ENCODE results near the gene PRR18.
A peak's percentile ranks its signal among the peaks of the same experiment; 100 is the strongest.

Gene PRR18

DNA sequence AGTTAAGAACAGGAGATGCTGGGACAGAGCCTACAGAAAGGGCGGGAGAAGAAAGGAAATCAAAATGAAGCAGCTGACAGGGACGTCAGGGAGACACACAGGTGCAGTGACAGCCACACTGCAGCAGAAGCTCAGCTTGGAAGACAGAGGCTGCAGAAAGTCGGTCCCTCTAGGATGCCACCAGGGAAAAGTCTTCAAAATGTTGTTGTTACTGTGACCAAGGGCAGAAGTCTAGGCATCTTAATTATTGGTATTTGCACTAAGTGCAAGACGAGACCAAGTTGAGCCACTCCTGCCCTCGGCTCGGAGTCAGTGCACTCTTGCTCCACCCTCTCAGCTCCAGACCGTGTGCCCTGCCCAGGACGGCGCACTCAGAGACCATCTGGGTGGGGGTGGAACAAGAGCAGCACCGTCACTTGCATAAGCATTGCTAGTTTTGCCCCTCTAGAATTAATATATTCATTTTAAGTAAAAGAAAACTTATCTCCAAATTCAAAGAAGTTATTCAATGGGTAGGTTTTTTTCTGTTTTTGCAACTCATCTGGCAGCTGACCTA, 2.6 kb downstream of the PRR18 start:
- DNase-seq (ENCODE audit: low read depth) = no peak

DNA sequence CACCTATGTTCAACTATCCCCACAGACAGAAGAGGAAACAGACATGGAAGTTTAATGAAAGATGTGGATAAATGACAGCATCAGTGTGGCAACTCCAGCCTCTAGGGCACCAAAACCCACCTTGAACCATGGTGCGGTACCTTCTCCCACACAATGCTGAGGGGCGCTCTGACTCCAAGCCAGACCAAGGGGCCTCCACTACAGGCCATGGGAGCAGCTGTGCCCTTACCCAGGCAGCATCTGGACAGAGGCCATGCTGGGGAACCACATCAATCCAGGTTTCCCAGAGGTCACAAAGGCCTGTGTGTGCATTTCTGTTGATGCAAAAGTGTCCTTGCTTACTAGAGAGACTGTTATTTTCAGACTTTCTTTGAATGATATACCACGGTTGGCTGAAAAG, 4.1 kb downstream of the PRR18 start:
- no peak for DNase-seq (ENCODE audit: low read depth)

- no peak for DNase-seq (ENCODE audit: low read depth)
Observed at GRCh38 chr6:166301611-166302529, 6.3 kb downstream of the PRR18 start.

- no peak for DNase-seq (ENCODE audit: low read depth)
Observed at GRCh38 chr6:166300357-166300987, 7.7 kb downstream of the PRR18 start.

DNA sequence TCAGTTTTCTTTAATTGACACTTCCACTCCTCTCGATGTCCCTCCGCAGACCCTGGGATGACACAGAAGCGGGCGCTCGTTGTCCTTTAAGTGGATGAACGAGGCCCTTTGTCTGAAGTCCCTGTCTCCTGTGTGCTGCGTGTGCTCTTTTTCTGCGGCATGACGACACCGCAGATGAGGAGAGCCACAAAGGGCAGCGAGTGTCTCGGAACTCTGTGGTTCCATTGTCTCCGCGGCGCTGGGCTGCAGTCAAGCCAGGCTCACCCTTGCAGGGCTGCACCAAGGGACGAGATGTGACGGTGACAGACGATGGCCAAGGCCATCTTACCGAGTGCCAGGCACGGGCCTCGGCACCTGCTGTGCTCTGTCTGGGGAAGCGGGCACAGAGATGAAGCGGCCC, 10.6 kb downstream of the PRR18 start:
- DNase-seq (ENCODE audit: low read depth) = no peak

DNA sequence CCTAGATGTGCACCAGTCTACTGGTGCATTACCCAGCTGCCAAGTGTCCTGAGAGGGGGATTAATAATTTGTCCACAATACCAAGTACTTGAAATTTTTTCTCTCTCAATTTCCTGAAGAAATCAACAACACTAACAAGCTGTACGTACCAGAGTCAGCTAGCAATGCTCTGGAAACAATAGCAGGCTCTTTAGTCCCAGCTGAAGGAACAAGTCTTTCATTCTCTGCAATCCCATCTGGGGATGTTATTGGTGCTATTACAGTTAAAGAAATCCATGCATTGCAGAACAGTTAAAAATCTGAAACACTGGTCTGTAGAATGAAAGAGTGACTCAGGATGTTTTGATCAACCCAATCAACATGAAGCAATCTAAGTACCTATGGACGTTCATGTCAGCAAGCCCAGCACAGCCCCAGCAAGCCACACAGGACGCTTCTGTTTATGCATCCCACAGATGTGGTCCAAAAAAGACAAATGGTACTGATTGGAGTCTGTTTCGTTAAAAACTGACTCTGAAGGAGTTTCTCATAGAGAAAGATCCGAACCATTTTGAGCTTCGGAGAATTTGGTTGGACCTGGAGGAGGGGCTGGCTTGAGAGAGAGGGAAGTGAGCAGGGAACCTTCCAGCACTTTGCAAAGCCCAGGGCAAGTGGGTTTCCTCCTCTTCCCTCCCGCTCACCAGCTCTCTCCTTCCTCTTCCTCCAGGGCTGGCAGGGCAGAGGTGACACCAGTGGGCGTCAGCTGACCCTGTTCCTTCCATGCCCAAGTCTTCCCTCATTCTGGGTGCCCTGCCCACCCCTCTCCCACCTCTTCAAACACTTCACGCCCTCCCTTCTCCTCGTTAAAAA, 11.9 kb downstream of the PRR18 start:
- no peak for DNase-seq (ENCODE audit: low read depth)

DNA sequence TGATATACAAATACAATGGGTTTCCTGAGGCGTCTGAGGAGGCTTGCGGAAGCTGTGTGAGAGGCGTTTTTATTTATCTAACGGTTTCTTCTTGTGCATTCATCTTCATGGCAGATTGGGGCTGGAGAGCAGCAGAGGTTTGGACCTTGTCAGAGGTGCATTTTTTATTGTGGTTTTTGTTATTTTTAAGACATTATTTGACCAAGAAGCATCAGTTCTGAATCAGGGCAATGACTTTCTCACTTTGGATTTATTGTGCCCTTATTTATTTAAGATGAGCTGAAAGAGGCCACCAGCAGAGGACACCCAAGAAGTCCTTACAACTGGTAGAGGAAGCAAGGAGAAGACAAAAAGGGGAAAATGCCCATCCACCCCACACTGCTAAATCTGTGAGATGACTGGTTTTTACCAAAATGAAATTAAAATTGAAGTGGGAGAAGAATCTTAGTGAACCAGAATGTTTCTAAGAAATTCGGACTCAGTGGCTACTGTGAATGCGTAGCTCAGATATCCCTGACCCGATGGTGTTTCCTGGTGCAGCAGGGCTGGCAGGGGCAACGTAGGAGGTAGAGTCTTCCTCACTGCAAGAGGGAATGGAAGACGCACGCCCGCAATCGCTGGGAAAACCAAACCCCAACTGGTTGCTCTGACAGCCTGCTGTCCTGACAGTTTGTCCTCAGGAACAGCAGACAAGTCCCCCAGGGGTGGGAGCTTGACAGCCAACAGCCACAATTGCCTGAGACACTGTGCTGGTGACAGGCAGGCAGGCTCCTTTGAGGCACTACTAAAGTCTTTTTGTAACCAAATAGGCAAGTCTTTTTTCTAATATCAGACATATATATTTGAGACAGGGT, 14.2 kb downstream of the PRR18 start:
- DNase-seq (ENCODE audit: low read depth) = no peak

DNA sequence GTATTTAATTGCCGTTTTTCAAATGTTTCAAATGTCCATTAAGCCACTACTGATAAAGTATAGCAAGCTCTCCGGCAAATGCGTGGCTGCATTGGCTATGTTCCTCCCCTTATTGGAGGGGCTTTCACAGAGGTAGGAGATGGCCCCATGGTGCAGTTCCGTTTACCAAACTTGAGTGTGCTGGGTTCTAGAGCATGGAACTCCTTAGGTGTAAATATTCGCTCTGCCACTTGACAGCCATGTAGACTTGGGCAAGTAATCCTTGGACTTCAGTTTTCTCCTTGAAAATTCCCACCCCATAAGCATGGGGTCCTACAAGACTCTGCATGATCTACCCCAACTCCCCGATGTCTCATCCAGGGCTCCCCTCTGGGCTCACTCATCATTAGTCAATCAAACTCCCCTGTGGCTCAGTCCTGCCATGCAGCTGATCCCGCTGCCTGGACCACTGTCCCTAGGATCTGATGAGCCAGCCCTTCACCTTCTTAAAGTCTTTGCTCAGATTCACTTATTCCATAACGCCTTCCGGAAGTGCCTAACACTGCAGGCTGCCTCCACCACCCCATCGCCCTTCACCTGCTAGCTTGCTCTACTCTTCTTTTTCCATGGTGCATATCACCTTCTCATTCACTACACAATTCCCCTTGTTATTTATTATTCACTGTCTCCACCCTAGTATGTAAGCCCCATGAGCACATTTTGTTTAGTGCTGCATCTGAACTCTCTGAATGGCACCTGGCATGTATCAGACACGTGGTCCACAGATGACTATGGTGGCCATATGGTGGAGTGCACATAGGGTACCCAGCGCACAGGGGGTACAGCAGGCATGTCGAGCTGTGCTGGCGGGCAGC, 18.8 kb downstream of the PRR18 start:
- no peak for DNase-seq (ENCODE audit: low read depth)

DNA sequence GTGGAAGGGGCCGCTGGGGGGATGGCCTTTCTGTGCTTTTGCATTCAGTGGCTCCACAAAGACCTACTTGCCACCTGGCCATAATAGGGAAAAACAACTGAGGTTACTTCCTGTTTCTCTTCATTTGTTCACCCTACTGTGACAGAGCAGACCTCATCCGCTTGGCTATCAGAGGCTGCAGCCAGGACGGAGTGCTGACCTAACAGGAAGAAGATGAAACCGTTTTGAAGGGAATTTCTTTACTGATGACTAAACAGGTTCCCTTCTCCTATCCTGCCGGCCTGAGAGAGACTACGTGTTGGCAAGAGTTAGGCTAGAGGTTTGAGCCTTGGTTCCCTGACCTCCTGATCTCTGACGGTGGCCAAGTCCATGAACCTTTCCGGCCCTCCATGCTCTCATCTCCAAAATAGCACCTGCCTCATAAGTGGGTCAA, 21.3 kb downstream of the PRR18 start:
- no peak for DNase-seq (ENCODE audit: low read depth)

GRCh38 chr6:166285233-166285632, 23.0 kb downstream of the PRR18 start:
- no peak for DNase-seq (ENCODE audit: low read depth)

DNA sequence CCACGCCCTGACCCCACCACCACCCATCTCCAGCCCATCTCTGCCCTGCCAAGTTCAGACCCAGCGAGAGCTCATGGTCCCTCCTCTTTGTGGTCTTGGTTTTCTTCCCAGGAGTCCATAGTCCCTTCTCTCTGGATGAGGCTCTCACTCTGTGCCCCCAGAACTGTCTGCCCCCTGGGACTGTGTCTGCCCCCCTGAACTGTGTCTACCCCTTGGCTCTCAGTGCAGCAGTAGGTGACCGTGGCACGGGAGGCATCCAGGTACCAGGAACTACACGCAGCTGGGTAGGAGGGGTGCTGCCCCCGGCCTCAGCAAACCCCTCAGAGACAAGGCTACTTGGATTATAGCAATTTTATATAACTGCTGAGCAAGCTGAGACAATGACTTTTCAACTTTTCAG, 23.6 kb downstream of the PRR18 start:
- no peak for DNase-seq (ENCODE audit: low read depth)

DNA sequence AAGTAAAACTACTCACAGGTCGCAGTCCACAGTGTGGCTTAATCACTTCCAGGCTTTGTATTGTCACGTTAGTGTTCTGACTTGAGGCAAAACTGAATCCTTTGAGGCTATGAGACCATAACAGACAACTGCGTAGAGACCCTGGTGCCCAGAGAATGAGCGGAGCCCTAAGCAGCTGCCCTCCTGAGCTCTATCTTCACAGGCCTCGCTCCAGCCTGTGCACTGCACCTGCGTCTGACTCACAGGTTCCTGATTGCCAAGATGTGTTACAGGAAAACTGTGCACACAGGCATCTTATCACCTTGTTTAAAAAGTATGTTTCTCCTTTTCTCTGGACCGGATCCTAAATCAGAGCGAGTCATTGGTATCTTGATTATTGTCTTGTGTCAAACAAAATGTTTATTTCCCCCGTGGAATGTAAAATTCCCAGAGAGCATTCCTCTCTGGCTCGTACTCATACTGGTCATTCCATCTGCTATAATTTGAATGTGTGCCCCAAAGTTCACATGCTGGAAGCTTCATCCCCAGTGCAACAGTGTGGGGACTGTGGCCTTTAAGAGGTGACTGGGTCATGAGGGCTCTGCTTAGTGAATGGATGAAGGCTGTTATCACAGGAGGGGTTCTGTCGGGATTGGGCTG, 25.7 kb downstream of the PRR18 start:
- no peak for DNase-seq (ENCODE audit: low read depth)

- DNase-seq (ENCODE audit: low read depth) = no peak
Observed at GRCh38 chr6:166281104-166281503, 27.1 kb downstream of the PRR18 start.

DNA sequence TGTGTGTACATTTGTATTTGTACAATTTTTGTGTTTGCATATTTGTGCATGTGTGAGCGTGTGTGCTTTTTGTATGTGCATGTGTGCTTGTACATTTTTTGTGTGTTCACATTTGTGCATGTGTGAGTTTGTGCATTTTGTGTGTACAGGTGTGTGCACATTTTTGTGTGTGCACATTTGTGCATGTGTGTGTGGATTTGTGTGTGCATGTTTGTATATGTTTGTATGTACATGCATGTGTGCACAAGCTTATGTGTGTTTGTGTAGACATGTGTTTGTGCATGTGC, 28.9 kb downstream of the PRR18 start:
- no peak for DNase-seq (ENCODE audit: low read depth)

DNA sequence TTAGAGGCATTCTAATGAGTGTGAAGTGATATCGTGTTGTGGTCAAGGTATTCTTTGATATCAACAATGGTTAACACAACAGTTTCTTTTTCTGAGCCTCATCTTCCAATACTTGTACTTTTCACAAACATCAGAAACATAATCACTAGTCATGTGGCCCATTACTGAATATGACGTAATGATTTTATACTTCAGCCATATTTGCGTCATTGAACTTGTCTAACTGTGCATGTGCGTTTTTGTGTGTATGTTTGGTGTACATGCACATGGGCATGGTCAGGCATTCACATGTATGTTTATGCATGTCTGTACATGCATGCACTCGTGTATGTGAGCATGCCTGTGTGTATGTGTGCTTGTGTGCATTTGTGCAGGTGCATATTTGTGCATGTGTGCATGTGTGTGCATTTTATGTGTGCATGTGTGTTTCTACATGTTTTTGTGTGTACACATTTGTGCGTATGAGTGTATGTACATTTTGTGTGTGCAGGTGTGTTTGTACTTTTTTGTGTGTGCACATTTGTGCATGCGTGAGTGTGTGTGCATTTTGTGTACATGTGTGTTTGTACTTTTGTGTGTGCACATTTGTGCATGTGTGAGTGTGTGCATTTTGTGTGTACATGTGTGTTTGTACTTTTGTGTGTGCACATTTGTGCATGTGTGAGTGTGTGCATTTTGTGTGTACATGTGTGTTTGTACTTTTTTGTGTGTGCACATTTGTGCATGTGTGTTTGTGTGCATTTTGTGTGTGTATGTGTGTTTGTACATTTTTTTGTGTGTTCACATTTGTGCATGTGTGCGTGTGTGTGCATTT, 29.4 kb downstream of the PRR18 start:
- no peak for DNase-seq (ENCODE audit: low read depth)

- no peak for DNase-seq (ENCODE audit: low read depth)
Observed at GRCh38 chr6:166277892-166278578, 30.2 kb downstream of the PRR18 start.

- DNase-seq (ENCODE audit: low read depth) = no peak
Observed at GRCh38 chr6:166277018-166277417, 31.2 kb downstream of the PRR18 start.

DNA sequence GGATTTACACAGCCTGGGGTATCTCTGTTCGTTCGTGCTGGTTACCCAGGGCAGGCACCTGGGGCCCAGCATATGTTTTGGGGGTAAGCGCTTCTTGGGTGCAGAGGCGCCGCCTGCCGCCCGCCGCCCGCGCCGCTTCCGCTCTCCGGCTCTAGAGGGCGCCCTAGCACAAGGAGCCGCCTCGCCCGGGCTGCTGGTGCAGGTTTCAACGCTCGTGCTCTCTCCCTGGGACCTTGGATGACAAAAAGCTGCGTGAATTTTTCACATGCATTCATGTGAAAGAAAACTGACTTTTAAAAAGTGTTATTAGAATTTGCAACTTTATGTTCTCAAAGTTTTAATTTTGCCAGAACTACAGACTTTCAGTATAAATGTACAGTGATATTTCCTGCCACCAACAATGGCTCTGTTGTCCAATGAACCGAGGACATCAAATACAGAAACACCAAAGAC, 32.5 kb downstream of the PRR18 start:
- peak; percentile 1 for DNase-seq (ENCODE audit: low read depth)

Data from HS-27A (cell line).